ENCODE results near the gene CBLB.

Gene CBLB

DNA sequence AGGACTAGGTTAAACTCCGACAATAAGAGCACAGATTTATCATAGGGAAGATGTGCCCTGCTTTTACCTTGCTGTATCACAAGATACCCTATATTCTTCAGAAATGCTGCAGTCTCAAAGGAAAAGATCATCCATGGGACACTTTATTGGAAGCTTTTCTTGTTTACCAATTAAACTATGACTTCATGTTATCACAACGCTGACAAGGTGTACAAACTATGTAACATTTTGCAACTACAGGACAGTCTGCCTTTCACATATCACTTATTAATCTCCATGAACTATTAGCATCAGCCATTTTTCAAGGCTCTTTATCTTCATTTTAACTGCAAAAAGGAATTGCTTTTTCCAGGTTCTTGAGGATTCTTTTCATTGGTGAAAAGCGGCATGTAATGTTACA lies 34.0 kb downstream of the CBLB start:
- H3K4me1 ChIP-seq (ENCODE audit: control insufficient read depth, insufficient read depth, low read length), result no peaks in the 10 kb centered on the region
- WGBS (ENCODE audit: insufficient coverage, insufficient read length), result no CpG with 5 or more reads among the region's 3 CpGs
- H3K27me3 ChIP-seq (ENCODE audit: control insufficient read depth, insufficient read depth, low read length), result no peaks in the 10 kb centered on the region
- no peaks in the 10 kb centered on the region for H3K9me3 ChIP-seq (ENCODE audit: control insufficient read depth, insufficient read depth, low read length)
- H3K4me3 ChIP-seq (ENCODE audit: low read length), result no peak overlapping the region
- DNase-seq (ENCODE audit: low read depth, low spot score), result no peak
- H3K36me3 ChIP-seq (ENCODE audit: control insufficient read depth, insufficient read depth, low read length), result no peaks in the 10 kb centered on the region
- no peak overlapping the region for H3K27ac ChIP-seq (ENCODE audit: low read length)

DNA sequence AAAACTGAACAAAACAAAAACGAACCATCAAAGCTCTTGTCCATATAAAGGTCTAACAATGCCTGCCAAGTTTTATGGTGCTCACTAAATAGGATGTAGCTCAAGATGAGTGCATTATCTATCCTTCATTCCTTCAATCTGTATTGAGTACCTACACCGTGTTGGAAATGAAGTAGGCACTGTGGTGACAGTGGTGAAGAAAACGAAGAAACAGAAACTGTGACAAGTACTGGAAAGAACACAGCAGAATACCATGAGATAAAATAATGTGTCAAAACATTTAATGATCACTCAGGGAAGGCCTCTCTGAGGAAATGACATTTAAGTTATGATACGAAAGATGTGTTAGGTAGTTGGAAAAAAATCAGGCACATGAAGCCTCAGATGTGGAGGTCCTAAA lies 36.2 kb downstream of the CBLB start:
- H3K4me1 ChIP-seq (ENCODE audit: control insufficient read depth, insufficient read depth, low read length), result no peaks in the 10 kb centered on the region
- no peak for DNase-seq (ENCODE audit: low read depth, low spot score)
- no peak overlapping the region for H3K27ac ChIP-seq (ENCODE audit: low read length)
- H3K36me3 ChIP-seq (ENCODE audit: control insufficient read depth, insufficient read depth, low read length), result no peaks in the 10 kb centered on the region
- no CpG with 5 or more reads among the region's 4 CpGs for WGBS (ENCODE audit: insufficient coverage, insufficient read length)
- no peak overlapping the region for H3K4me3 ChIP-seq (ENCODE audit: low read length)
- no peaks in the 10 kb centered on the region for H3K9me3 ChIP-seq (ENCODE audit: control insufficient read depth, insufficient read depth, low read length)
- no peaks in the 10 kb centered on the region for H3K27me3 ChIP-seq (ENCODE audit: control insufficient read depth, insufficient read depth, low read length)

DNA sequence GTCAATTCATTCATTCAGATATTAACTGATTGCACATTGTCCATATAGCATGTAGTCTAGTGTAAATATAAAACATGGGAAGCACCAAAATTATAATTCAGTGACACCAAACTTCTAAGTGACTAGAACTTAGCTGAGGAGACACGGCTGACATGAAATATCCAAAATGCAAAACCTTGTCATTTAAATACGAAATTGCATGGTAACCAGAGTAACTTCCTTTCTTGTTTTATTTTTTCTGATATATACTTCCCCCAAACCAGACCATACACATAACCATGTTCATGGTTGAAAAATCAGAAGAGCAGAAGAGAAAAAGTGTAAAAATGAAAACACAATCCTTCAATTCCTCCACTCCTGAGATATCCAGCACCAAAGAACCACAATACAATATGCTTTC lies 38.0 kb downstream of the CBLB start:
- DNase-seq (ENCODE audit: low read depth, low spot score), result no peak
- whole genome bisulfite sequencing (ENCODE audit: insufficient coverage, insufficient read length), result no CpG with 5 or more reads among the region's 2 CpGs
- Histone ChIP-seq H3K36me3 (ENCODE audit: control insufficient read depth, insufficient read depth, low read length) (no peaks in the 10 kb centered on the region), H3K27me3 (ENCODE audit: control insufficient read depth, insufficient read depth, low read length) (no peaks in the 10 kb centered on the region), H3K4me3 (ENCODE audit: low read length) (no peak overlapping the region), H3K27ac (ENCODE audit: low read length) (no peak overlapping the region), H3K4me1 (ENCODE audit: control insufficient read depth, insufficient read depth, low read length) (no peaks in the 10 kb centered on the region), H3K9me3 (ENCODE audit: control insufficient read depth, insufficient read depth, low read length) (no peaks in the 10 kb centered on the region)

DNA sequence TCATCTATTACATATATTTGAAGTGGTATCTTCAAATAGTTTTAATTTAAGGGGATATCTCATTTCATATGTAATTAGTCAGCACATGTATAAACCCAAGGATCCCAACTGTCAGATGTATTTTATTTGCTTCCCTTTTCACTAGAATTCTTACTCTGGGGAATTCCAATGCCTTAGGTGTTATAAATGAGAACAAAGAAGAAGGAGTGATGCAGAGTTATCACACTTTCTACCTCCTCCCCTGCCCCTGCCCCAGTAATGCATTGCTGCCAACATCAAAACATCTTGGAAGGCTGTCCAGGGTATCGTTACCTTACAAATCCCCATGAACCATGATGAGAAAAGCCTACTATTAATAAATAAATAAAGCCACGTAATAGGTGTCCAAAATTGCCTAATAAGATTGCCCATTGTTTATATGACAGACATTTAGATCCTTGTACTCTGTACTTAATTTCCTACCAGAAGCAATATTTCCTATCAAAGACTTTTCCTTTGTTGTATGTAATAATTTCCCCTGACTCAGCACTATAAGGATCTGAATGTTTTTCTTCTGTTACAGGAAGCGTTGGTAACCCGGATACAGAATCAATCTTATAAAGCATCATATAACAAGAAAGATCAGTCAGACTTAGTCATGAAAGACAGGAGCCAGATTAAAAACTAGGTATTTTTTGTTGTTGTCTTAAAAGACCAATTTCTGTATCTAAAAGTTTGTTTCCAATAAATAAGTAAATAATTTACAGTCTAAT lies 38.8 kb downstream of the CBLB start:
- WGBS (ENCODE audit: insufficient coverage, insufficient read length), result no CpG with 5 or more reads among the region's 4 CpGs
- no peaks in the 10 kb centered on the region for H3K27me3 ChIP-seq (ENCODE audit: control insufficient read depth, insufficient read depth, low read length)
- H3K9me3 ChIP-seq (ENCODE audit: control insufficient read depth, insufficient read depth, low read length), result no peaks in the 10 kb centered on the region
- H3K36me3 ChIP-seq (ENCODE audit: control insufficient read depth, insufficient read depth, low read length), result no peaks in the 10 kb centered on the region
- no peak overlapping the region for H3K27ac ChIP-seq (ENCODE audit: low read length)
- H3K4me1 ChIP-seq (ENCODE audit: control insufficient read depth, insufficient read depth, low read length), result no peaks in the 10 kb centered on the region
- no peak overlapping the region for H3K4me3 ChIP-seq (ENCODE audit: low read length)
- DNase-seq (ENCODE audit: low read depth, low spot score), result no peak

DNA sequence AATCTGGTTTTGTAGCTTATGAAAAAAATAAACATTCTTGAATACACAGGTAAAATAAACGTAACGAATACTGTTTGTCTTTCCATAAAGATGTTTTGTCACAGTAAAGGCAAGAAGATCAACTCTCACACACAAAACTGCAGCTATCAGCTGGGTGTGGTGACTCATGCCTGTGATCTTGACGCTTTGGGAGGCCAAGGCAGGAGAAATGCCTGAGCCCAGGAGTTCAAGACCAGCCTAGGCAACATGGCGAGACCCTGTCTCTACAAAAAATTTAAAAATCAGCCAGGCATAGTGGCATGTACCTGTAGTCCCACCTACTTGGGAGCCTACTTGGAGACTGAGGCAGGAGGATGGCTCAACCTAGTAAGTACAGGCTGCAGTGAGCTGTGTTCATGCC lies 39.6 kb downstream of the CBLB start:
- Histone ChIP-seq H3K36me3 (ENCODE audit: control insufficient read depth, insufficient read depth, low read length) (no peaks in the 10 kb centered on the region), H3K9me3 (ENCODE audit: control insufficient read depth, insufficient read depth, low read length) (no peaks in the 10 kb centered on the region), H3K4me1 (ENCODE audit: control insufficient read depth, insufficient read depth, low read length) (no peaks in the 10 kb centered on the region), H3K27me3 (ENCODE audit: control insufficient read depth, insufficient read depth, low read length) (no peaks in the 10 kb centered on the region), H3K4me3 (ENCODE audit: low read length) (no peak overlapping the region), H3K27ac (ENCODE audit: low read length) (no peak overlapping the region)
- WGBS (ENCODE audit: insufficient coverage, insufficient read length), result no CpG with 5 or more reads among the region's 4 CpGs
- DNase-seq (ENCODE audit: low read depth, low spot score), result no peak

DNA sequence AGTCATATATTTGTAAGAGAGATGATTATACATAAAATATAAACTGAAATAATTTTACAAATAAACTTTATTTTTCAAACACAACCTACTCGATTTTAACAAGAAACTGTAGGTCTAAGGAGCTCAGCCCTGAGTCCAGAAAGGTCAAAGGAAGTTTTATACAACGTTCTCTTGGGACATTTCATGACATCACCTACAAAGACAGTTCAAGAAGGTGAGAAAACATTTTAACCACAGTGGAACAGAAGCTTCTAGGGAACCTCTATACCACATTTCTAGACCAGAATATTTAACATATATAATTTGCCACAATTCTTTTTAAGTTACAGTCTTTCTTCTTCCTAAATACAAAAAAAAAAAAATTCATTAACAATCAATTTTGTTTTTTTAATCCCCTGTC lies 40.1 kb downstream of the CBLB start:
- no peaks in the 10 kb centered on the region for H3K36me3 ChIP-seq (ENCODE audit: control insufficient read depth, insufficient read depth, low read length)
- WGBS (ENCODE audit: insufficient coverage, insufficient read length), result no CpG with 5 or more reads among the region's 2 CpGs
- H3K4me1 ChIP-seq (ENCODE audit: control insufficient read depth, insufficient read depth, low read length), result no peaks in the 10 kb centered on the region
- no peak overlapping the region for H3K4me3 ChIP-seq (ENCODE audit: low read length)
- no peak overlapping the region for H3K27ac ChIP-seq (ENCODE audit: low read length)
- H3K27me3 ChIP-seq (ENCODE audit: control insufficient read depth, insufficient read depth, low read length), result no peaks in the 10 kb centered on the region
- no peak for DNase-seq (ENCODE audit: low read depth, low spot score)
- H3K9me3 ChIP-seq (ENCODE audit: control insufficient read depth, insufficient read depth, low read length), result no peaks in the 10 kb centered on the region

DNA sequence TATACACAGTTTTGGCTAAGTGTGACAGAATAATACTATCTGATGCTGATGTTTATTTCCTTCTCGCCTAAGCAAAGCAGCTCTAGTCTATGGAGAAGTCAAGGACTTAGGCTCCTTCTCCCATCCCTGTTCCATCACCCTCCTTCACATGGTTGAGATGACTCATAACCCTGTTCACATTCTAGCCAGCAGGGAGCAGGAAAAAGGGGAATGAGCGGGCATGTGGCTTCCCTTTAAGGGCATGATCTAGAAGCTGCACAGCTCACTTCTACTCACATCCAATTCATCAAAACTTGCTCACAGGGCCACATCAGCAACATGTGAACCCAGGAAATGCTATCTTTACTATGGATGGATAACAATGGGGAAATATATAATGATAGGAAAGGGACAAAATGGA lies 40.9 kb downstream of the CBLB start:
- peak; percentile 13 for DNase-seq (ENCODE audit: low read depth, low spot score)
- H3K27ac ChIP-seq (ENCODE audit: low read length), result no peak overlapping the region
- H3K4me1 ChIP-seq (ENCODE audit: control insufficient read depth, insufficient read depth, low read length), result no peaks in the 10 kb centered on the region
- WGBS (ENCODE audit: insufficient coverage, insufficient read length), result no CpG with 5 or more reads among the region's 2 CpGs
- H3K27me3 ChIP-seq (ENCODE audit: control insufficient read depth, insufficient read depth, low read length), result no peaks in the 10 kb centered on the region
- H3K9me3 ChIP-seq (ENCODE audit: control insufficient read depth, insufficient read depth, low read length), result no peaks in the 10 kb centered on the region
- H3K36me3 ChIP-seq (ENCODE audit: control insufficient read depth, insufficient read depth, low read length), result no peaks in the 10 kb centered on the region
- H3K4me3 ChIP-seq (ENCODE audit: low read length), result no peak overlapping the region

DNA sequence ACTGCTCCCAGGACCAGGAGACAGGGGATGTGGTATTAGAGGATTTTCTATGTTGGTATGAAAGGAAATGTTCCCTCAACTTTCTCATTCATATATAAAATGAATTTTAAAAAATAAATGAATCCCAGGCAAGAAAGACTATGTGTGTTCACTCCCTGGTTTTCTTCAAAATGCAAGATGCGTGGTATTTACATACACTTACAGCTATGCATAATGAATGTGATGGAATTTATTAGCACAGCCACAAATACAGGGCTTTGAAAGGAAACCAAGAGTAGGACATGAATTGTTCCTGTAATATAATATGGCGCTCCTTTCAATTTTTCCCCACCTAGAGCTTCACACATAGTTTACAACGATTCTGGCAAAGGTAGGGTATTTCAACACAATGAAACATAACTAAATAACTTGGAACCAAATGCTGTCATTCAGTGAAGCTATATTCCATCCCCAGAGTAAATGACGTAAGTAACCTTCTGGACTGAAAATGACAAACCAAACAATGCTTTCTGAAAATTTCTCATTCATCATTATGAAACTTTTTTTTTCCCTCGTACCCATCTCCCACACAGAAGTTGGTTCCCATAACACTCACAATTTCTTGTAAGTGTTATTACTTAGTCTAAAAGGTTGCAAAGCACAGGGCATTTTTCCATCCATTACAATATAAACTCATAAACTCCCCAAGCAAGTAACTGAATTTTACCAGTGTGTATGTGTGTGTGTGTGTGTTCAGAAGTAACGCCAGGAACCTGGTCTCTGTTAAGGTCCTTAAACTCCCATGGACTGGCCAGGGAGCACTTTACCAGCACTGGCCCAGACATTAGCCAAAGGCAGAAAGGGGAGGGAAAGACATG lies 41.8 kb downstream of the CBLB start:
- no peak overlapping the region for H3K4me3 ChIP-seq (ENCODE audit: low read length)
- WGBS (ENCODE audit: insufficient coverage, insufficient read length), result no CpG with 5 or more reads among the region's 6 CpGs
- H3K27me3 ChIP-seq (ENCODE audit: control insufficient read depth, insufficient read depth, low read length), result no peaks in the 10 kb centered on the region
- no peak overlapping the region for H3K27ac ChIP-seq (ENCODE audit: low read length)
- H3K36me3 ChIP-seq (ENCODE audit: control insufficient read depth, insufficient read depth, low read length), result no peaks in the 10 kb centered on the region
- no peaks in the 10 kb centered on the region for H3K4me1 ChIP-seq (ENCODE audit: control insufficient read depth, insufficient read depth, low read length)
- DNase-seq (ENCODE audit: low read depth, low spot score), result no peak
- no peaks in the 10 kb centered on the region for H3K9me3 ChIP-seq (ENCODE audit: control insufficient read depth, insufficient read depth, low read length)

DNA sequence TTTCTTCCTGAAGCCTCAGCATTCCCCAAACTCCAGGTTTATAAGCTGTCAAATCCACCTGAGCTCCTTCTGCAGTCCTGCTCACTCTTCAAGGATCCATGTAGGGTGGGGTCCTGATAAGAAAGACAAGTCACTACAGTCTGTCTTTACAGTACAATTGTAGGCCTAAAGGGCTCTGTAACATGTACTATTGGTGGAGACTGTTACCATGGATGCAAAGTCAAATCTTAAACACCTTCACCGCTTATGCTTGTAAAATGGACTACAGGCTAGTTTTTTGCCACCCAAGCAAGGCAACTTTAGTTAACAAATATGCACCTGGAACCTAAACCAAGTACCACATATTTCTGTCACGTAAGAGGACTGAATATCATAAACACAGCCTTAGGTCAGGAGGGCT lies 44.7 kb downstream of the CBLB start:
- no peak for DNase-seq (ENCODE audit: low read depth, low spot score)
- Histone ChIP-seq H3K9me3 (ENCODE audit: control insufficient read depth, insufficient read depth, low read length) (no peaks in the 10 kb centered on the region), H3K4me3 (ENCODE audit: low read length) (no peak overlapping the region), H3K36me3 (ENCODE audit: control insufficient read depth, insufficient read depth, low read length) (no peaks in the 10 kb centered on the region), H3K27me3 (ENCODE audit: control insufficient read depth, insufficient read depth, low read length) (no peaks in the 10 kb centered on the region), H3K27ac (ENCODE audit: low read length) (no peak overlapping the region), H3K4me1 (ENCODE audit: control insufficient read depth, insufficient read depth, low read length) (no peaks in the 10 kb centered on the region)
- no CpG with 5 or more reads among the region's 2 CpGs for WGBS (ENCODE audit: insufficient coverage, insufficient read length)

DNA sequence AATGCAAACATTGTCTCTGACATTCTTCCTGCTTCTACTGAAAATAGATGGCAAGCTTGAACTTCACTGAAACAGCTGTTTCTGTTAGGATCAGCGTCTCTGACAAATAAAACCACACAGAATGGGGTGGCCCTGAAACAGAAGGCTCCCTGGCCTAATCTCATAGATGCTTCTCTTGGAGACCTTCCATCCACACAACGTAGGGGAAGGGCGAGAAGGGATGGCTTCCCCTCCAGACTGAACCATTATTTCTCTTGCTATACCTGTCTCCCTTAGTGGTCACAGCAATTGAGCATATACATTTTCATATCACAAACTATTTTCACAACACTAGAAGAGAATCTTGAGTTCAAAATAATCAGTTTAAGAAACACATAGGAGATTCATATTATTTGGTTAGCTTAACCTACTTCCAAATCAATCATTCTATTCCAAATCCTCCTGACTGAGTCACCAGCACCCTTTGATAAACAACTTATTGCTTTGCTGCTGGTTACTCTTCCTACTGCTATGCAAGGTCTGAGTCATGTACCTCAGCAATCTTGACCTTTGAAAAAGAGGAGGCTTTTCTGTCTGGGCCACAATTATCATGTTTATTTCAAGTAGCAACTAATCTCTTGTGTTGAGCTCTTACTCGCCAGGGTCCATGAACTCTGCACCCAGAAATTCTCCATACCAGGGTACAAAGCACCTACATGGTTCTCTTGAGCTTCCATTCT lies 45.5 kb downstream of the CBLB start:
- Histone ChIP-seq H3K4me1 (ENCODE audit: control insufficient read depth, insufficient read depth, low read length) (no peaks in the 10 kb centered on the region), H3K27me3 (ENCODE audit: control insufficient read depth, insufficient read depth, low read length) (no peaks in the 10 kb centered on the region), H3K4me3 (ENCODE audit: low read length) (no peak overlapping the region), H3K36me3 (ENCODE audit: control insufficient read depth, insufficient read depth, low read length) (no peaks in the 10 kb centered on the region), H3K27ac (ENCODE audit: low read length) (no peak overlapping the region), H3K9me3 (ENCODE audit: control insufficient read depth, insufficient read depth, low read length) (no peaks in the 10 kb centered on the region)
- no peak for DNase-seq (ENCODE audit: low read depth, low spot score)
- no CpG with 5 or more reads among the region's 4 CpGs for WGBS (ENCODE audit: insufficient coverage, insufficient read length)
